Endometrial microvascular endothelial cells (primary cell): ENCODE data around the gene AGK. TPM values are rescaled to one million over a fixed set of nuclear protein-coding genes. Genes with fewer than 3 reads are reported as not detected.
"Not testable (repeated sequence)": the region's sequence is repeated elsewhere in the genome, so short reads cannot be mapped to it uniquely, and the experiment has no call there.

ENCODE experiments used
- in situ Hi-C: cut with HindIII; loops from 2 replicates; pipeline ENCODE4 v1.10.0; 2017; ENCODE audit warnings: low sequenced_read_pairs, low pct_unique_long_range_greater_than_20kb; ENCODE audit errors: inconsistent ontology term
- total RNA-seq: library from RNA; depleted of rRNA; stranded (reverse); fragments of >200 nt; gene quantifications from one replicate; pipeline ENCODE4 v1.2.3, GENCODE V29; 2015; ENCODE audit errors: inconsistent ontology term

The AGK gene
- total RNA-seq, 1 donor from 2014 or later, result 44.9 TPM

GRCh38 chr7:141577043-141577839 is 26.0 kb downstream of the AGK start:
- in situ Hi-C loops, result no loop called here

- in situ Hi-C loops, result not testable (repeated sequence)
These were observed 28.7 kb downstream of the AGK start for GRCh38 chr7:141579953-141580352.

DNA sequence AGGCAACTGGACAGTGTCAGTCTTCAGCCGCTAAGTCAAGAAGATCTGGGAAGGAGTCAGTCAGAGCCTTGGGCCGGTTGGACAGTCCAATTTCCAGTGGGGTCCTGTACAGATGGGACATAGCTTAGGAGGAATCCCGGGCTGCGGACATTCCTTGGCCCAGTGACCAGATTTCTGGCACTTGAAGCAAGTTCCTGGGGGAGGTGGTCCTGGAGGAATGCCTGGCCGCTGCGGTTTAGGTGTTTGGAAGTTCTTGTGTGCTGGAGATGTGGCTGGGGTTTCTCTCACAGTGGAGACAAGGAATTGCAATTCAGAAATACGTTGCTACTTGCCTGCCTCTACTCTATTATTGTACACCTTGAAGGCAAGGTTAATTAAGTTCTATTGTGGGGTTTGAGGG is 30.9 kb downstream of the AGK start:
- in situ Hi-C loops, result not testable (repeated sequence)

DNA sequence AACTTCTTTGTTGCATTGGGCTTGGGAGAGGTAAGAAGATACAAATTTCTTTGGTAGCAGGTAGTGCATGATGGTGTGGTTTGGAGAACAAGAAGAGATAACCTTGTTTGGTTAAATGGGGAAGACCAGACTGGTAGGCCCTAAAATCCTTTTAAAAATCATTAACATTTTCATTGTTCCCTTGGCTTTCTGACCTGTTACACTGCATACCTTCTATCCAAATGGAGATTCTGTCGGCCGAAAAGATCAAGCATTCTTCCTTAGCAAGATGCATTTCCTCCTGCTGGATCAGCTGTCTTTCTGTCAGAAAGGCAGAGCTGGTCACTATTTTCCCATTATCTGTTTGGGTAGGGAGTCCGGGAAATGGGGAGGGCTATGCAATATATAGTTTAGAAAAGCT is 33.7 kb downstream of the AGK start:
- in situ Hi-C loops, result no loop called here

DNA sequence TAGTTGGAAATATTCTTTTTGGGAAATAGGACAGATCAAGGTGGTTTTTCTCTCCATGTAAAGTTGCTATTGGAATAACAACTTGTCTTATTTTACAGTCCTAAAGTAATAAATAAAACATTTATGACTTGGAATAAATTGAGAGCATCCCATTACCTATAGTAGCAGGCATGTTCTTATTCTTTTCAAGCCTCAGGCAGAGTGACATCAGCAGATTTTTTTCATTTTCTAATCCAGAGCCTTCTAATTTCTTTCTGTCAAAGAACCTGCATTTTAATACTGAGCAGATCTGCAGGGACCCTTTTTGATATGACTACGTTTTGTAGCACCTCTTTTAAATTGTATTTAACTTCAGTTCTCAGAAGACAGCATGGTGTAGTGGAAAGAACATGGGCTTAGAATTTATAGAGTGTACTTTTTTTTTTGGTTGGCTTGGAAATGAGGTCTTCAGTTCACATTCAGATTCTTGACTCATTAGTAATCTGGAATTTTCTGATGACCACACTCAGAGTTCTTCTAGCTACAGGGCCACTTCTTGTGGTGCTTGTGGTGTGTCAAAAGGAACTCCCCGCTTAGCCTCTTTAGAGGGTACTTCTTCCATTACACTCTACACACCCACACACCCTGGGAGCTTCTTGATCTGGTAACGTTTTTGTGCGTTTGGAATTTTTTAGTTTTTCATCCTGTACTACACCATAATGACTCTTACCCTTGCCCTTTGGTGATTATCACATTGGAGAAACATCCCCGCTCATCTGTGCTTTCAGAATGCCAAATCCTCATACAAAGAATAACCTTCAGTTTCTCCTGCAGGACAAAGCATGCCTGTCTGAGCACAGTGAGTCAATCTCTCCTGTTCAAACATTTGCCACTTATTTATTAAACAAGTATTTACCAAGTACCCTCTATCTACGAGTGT is 34.6 kb downstream of the AGK start:
- in situ Hi-C loops, result no loop called here

GRCh38 chr7:141586878-141587277 is 35.7 kb downstream of the AGK start:
- in situ Hi-C loops, result no loop called here

DNA sequence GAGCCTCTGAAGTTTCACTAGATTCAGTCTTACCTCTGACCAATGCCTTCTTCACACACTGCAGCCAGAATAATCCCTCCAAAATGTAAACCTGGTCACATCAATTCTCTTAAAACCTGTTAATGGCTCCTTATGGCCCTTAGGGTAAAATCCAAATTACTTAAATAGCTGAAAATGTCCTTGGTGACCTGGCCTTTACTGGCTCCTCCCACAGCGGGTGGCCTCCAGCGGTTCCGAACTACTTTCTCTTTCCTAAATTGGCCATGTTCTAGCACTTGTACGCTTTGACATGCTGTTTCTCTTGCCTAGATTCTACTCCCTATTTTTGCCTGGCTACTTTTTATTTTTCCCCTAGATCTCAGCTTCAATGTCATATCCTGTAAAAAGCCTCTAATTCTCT is 36.1 kb downstream of the AGK start:
- in situ Hi-C loops, result no loop called here

GRCh38 chr7:141588912-141589311 is 37.7 kb downstream of the AGK start:
- in situ Hi-C loops, result no loop called here

- in situ Hi-C loops, result no loop called here
These were observed 38.9 kb downstream of the AGK start for GRCh38 chr7:141590071-141590470.

DNA sequence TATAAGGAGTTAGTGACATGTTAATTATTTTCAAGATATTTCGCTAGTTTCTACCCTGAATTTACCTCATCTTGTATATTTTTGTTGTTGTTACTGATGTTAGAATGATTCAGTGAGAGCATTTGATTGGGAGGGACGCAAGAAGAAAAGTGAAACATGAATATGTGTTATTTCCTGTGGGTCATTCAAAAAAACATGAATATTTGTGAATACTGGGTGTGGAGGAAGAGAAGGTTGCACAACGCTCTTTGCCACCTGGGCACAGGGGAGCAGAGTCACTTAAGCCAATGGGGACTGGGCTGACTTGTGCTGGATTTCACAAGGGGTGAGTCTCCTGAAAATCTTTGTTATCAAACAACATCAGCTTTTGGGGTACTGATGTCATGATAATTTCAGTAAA is 39.5 kb downstream of the AGK start:
- in situ Hi-C loops, result no loop called here

DNA sequence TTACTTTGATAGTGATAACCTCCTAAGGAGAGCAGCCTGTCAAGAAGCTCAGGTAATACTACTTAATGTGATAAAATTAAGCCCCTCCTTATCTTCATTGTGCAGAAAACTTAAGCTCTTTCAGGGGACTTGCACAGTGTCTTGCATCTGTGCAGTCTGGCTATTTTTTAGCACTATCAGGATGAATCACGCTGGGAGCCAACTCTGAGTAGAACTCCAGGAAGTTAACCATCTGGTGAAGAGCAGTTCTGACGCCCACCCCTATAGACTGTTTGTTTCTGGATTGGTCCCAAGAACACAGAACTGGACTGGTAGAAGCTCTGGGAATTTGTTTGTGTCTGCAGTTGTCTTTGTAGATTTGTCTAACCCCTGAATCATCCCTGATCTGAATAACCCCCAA is 41.9 kb downstream of the AGK start:
- in situ Hi-C loops, result no loop called here

DNA sequence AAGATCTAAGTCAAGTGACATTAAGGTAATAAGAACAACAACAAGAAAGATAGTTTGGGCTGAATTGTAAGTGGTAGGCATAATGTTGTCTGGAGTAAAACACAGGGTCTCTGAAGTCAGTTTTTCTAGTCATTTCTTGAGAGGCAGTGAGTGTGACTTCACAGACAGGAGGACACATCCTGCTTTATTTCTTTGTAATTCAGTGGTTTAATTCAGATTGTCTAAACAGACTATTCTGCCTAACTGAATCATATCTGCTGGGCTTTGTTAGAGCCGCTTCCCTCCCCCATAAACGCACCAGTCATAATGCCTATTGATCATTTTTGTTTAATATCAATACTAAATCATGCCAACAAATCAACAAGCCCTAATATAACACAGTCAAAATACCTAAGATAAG is 46.8 kb downstream of the AGK start:
- in situ Hi-C loops, result no loop called here

DNA sequence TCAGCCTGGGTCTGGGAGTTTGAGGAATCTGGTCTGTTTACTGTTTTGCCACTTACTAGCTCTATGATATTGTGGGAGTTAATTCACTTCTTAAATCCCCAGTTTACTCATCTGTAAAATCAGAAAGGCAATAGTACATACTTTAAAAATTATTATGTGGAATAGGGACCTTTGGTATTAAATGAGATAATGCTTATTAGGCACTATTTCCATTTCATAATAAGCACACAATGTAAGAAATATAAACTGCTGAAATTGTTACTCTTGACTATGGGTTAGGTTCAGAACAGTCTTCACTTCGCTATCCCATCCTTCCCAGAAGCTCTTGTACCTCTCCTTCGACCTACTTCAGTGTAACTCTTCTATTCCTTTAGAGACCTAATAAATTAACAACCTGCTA is 47.2 kb downstream of the AGK start:
- in situ Hi-C loops, result no loop called here

GRCh38 chr7:141600168-141601006 is 49.2 kb downstream of the AGK start:
- in situ Hi-C loops, result no loop called here

- in situ Hi-C loops, result no loop called here
These were observed 58.4 kb downstream of the AGK start for GRCh38 chr7:141609576-141609975.

DNA sequence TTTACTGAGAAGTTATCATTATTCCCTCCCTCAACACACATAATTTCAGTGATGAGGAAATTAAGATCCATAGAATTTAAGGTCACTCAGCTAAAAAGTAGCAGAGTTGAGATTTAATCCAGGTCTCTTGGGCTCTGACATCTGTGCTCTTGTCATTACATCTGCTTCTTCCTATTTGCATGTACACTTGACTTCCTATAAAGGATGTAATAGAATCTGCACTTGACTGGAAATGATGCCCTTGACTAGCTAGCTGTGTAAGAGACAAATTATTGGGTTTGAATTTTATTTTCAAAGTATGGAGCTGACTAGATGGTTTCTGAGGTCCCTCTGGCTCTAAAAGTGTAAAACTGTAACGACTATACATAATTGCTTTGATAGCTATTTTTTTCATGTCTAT is 59.5 kb downstream of the AGK start:
- in situ Hi-C loops, result no loop called here

- in situ Hi-C loops, result no loop called here
These were observed 61.7 kb downstream of the AGK start for GRCh38 chr7:141612861-141613260.

- in situ Hi-C loops, result no loop called here
These were observed 66.1 kb downstream of the AGK start for GRCh38 chr7:141617280-141617679.

- in situ Hi-C loops, result no loop called here
These were observed 68.5 kb downstream of the AGK start for GRCh38 chr7:141619745-141620144.
